ENCODE measurements around the gene EFEMP2. TPM values are rescaled to one million over a fixed set of nuclear protein-coding genes. Genes with fewer than 3 reads are reported as not detected.
A peak's percentile ranks its signal among the peaks of the same experiment; 100 is the strongest.

Gene EFEMP2
- total RNA-seq, result 10 to 100 TPM; 11.5 to 76.3 TPM

DNA sequence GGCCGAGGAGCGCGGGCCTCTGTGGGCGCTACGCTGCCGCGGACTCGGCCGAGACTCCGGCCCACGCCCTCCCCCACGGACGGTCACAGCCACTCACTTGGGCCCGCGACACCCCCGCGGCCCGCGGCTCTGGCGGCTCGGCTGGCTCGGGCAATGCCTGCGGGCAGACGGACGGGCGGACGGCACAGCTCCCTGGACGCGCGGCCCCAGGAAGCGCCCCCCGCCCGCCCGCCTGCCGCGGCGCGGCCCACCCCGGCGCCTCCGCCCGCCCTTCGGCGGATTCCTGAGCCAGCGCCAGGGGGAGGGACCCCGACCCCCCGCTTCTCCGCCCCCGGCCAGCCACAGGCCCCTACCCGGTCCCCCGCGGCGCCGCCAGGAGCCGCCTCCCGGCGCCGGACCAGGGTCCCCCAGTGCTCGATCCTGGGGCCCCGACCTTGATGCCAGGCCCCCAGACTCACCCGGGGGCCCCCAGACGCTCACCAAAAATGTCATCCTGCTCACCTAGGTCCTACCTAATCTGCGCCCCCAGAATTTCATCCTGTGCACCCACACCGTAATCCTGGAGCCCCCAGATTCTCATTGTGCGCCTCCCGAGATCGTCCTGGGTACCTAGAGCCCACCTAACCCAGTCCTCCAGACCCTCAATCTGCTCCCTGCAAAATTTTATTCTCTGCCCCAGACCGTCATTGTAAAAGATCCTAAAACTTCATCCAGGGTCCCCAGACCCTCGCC, at the start of gene EFEMP2:
TSS of gene EFEMP2 (minus strand) at position 215 of the 732 bp plus-strand sequence. CDS start 446 bp downstream, outside the sequence.
- no peaks in the 10 kb centered on the region for H3K4me1 Mint-ChIP-seq
- H3K36me3 Mint-ChIP-seq (ENCODE audit: low read depth), result peaks cover 6% of the 10 kb centered on the region
- peak within 1 kb of the TSS; percentile 92 for H3K4me3 Mint-ChIP-seq
- H3K27ac Mint-ChIP-seq, result peak within 1 kb of the TSS; percentile 94
- H3K27me3 Mint-ChIP-seq, result no peaks in the 10 kb centered on the region
- H3K9me3 Mint-ChIP-seq, result no peaks in the 10 kb centered on the region
- no peak for ATAC-seq (replicated peaks)

DNA sequence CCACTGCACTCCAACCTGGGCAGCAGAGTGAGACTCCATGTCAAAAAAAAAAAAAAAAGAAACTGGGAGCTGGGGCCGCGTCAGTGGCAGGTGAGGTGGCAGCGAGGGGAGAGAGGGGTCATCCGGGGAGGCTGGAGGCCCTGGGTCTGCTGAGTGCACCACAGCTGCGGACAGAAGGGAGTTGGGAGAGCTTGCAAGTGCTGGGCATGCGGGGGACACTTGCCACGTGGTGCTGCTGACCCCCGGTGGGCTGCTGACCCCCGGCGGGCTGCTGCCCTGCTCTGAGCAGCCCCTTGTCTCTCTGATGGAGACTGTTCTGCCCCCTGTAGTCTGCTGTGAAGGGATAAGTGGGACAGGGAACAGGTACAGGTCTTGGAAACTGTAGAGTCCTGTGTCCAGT, 49.3 kb upstream of the EFEMP2 start:
- H3K36me3 Mint-ChIP-seq (ENCODE audit: low read depth), result peaks cover 38% of the 10 kb centered on the region
- H3K4me1 Mint-ChIP-seq, result peaks cover 5% of the 10 kb centered on the region
- H3K27ac Mint-ChIP-seq, result no peak overlapping the region
- no peak overlapping the region for H3K4me3 Mint-ChIP-seq
- no peak for ATAC-seq (replicated peaks)
- no peaks in the 10 kb centered on the region for H3K27me3 Mint-ChIP-seq
- H3K9me3 Mint-ChIP-seq, result no peaks in the 10 kb centered on the region

DNA sequence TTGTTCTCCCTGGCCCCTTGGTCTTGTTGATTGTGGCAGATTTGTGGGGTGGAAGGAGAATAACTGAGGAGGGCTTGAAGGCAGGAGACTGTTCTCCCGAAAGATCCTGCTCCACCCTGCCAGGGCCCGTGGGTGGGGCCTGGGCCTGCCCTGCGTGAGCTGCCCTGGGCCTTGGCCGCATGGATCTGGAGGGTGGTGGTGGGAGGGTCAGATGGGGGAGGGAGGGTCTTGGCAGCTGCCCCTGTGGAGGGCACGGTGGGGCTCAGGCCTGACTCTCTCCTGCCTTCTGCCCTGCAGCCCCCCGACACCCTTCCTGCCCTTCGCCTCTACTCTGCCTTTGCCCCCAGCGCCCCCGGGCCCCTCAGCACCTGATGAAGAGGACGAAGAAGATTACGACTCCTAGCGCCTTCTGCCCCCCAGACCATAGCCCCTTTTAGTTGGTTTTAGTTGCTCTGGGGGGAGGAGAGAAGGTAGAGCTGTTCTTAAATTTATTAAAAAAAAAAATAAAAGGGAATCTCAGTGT, 48.5 kb upstream of the EFEMP2 start:
- H3K4me1 Mint-ChIP-seq, result peaks cover 7% of the 10 kb centered on the region
- H3K27ac Mint-ChIP-seq, result no peak overlapping the region
- H3K9me3 Mint-ChIP-seq, result no peaks in the 10 kb centered on the region
- H3K4me3 Mint-ChIP-seq, result peak overlapping the region; percentile 86
- ATAC-seq (replicated peaks), result no peak
- H3K36me3 Mint-ChIP-seq (ENCODE audit: low read depth), result peaks cover 41% of the 10 kb centered on the region
- no peaks in the 10 kb centered on the region for H3K27me3 Mint-ChIP-seq

DNA sequence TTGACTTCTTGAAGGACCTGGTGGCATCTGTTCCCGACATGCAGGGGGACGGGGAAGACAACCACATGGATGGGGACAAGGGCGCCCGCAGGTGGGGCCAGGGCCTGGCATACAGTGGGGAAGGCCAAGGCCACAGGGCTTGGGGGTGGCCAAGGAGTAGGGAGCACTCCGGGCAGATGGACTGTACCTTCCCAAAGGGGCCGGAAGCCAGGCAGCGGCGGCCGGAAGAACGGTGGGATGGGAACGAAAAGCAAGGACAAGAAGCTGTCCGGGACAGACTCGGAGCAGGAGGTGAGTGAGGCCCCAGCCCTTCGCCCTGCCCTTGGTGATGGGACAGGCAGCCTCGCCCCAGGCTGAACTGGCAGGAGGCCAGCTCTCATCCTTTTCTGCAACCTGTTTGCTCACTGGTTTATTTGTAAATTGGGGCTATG, 47.8 kb upstream of the EFEMP2 start:
- H3K4me3 Mint-ChIP-seq, result peak overlapping the region; percentile 86
- H3K4me1 Mint-ChIP-seq, result peaks cover 7% of the 10 kb centered on the region
- no peak for ATAC-seq (replicated peaks)
- H3K9me3 Mint-ChIP-seq, result no peaks in the 10 kb centered on the region
- H3K27ac Mint-ChIP-seq, result peak overlapping the region; percentile 82
- no peaks in the 10 kb centered on the region for H3K27me3 Mint-ChIP-seq
- peaks cover 41% of the 10 kb centered on the region for H3K36me3 Mint-ChIP-seq (ENCODE audit: low read depth)

DNA sequence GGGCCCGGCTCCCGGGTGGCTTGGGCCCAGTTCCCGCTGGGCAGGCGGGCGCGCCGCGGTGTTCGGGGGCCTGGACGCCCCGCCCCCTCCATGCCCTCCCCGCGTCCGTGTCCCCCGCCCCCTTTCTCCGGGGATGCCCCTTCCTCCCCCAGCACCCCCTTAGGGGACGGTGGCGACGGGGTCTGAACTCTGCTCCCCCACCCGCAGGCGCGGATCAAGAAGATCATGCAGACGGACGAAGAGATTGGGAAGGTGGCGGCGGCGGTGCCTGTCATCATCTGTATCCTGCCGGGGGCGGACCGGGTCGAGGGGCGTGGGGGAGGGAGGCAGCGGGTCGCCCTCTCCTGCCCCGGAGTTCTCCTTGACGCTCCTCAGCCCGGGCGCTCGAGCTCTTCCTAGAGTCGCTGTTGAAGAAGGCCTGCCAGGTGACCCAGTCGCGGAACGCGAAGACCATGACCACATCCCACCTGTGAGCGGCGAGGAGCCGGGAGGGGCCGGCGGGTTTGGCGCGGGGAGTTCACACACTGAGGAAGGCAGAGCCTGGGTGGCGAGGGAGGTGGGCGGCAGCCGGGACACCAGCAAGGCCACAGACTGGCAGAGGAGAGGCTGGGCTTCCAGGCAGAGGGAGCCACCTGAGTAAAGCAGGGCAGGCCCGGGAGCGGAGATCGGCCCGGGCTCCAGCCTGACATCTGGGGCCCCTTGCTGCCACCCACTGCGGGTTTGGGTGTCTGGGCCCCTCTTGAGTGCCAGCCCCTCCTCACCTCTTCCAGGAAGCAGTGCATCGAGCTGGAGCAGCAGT, 47.2 kb upstream of the EFEMP2 start:
- peaks cover 41% of the 10 kb centered on the region for H3K36me3 Mint-ChIP-seq (ENCODE audit: low read depth)
- peak; percentile 46 for ATAC-seq (replicated peaks)
- peak overlapping the region; percentile 82 for H3K27ac Mint-ChIP-seq
- H3K4me1 Mint-ChIP-seq, result peaks cover 11% of the 10 kb centered on the region
- H3K4me3 Mint-ChIP-seq, result peak overlapping the region; percentile 86
- H3K9me3 Mint-ChIP-seq, result no peaks in the 10 kb centered on the region
- H3K27me3 Mint-ChIP-seq, result no peaks in the 10 kb centered on the region

DNA sequence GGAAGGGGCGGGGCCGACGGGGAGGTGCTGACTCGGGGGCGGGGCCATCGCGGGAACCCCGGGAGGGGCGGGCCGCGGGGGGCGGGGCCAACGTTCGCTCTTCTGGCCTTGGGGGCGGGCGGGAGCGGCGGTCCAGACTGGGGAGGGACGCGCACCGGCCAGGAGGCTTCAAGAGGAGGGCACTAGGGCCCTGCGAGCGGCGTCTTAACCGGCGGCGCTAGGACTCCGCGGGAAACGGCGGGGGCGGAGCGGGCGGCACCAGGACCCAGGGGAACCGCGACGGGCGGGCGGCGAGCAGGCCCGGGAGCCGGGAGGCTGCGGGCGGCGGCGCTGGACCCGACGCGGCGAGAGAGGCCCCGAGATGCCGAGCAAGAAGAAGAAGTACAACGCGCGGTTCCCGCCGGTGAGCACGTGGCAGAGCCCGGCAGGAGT, 46.6 kb upstream of the EFEMP2 start, which contains the start of gene DRAP1:
TSS of gene DRAP1 (plus strand) at position 286 of the 432 bp plus-strand sequence. CDS start at position 362, 76 bp downstream.
- ATAC-seq (replicated peaks), result peak; percentile 93
- H3K4me1 Mint-ChIP-seq, result peaks cover 14% of the 10 kb centered on the region
- peaks cover 41% of the 10 kb centered on the region for H3K36me3 Mint-ChIP-seq (ENCODE audit: low read depth)
- H3K9me3 Mint-ChIP-seq, result no peaks in the 10 kb centered on the region
- H3K27ac Mint-ChIP-seq, result peak within 1 kb of the TSS; percentile 89
- H3K4me3 Mint-ChIP-seq, result peak within 1 kb of the TSS; percentile 86
- H3K27me3 Mint-ChIP-seq, result no peaks in the 10 kb centered on the region

DNA sequence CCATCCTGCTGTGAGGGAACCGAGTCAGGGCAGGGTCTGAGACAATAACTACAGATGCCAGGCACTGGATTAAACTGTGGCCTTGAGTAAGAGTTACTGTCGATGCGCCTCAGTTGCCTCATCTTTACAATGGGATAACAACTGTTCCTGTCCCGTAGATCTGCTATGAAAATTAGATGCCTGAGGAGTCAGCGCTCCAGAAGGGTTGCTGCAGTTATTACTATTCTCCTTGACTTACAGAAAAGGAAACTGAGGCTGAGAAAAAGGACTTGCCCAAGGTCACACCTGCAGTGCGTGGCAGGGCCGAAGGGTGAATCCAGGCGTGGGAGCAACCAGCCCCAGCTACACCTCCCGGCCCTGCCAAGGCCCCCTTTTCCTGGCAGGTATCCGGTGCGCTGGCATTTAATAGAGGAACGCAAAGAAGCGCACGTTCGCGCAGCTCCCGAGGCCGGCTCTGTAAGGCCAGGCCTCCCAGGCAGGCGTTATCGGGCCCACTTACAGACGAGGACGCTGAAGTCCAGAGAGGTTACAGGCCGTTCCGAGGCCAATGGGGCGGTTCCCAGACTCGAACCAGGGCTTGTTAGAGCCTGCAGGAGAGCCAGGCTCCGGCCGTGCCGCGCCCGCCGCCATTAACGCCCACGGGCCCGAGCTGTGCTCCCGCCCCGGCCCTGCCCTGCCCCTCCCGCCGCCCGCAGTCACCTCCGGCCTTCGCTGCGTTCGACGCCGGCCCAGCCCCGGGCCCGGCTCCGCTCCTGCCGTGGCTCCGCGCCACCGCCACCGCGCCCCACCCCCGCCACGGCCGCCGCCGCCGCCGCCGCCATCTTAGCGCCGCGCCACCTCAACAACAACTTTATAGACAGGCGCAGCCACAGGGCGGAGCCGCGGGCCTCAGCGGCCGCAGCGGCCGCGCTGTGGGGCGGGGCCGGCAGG, 45.9 kb upstream of the EFEMP2 start, which contains the start of gene C11orf68:
TSS of gene C11orf68 (minus strand) at position 852 of the 930 bp plus-strand sequence. CDS start at position 821, 31 bp downstream.
- peak; percentile 81 for ATAC-seq (replicated peaks)
- no peaks in the 10 kb centered on the region for H3K9me3 Mint-ChIP-seq
- H3K4me1 Mint-ChIP-seq, result peaks cover 14% of the 10 kb centered on the region
- H3K4me3 Mint-ChIP-seq, result peak within 1 kb of the TSS; percentile 86
- no peaks in the 10 kb centered on the region for H3K27me3 Mint-ChIP-seq
- H3K36me3 Mint-ChIP-seq (ENCODE audit: low read depth), result peaks cover 39% of the 10 kb centered on the region
- H3K27ac Mint-ChIP-seq, result peak within 1 kb of the TSS; percentile 89

DNA sequence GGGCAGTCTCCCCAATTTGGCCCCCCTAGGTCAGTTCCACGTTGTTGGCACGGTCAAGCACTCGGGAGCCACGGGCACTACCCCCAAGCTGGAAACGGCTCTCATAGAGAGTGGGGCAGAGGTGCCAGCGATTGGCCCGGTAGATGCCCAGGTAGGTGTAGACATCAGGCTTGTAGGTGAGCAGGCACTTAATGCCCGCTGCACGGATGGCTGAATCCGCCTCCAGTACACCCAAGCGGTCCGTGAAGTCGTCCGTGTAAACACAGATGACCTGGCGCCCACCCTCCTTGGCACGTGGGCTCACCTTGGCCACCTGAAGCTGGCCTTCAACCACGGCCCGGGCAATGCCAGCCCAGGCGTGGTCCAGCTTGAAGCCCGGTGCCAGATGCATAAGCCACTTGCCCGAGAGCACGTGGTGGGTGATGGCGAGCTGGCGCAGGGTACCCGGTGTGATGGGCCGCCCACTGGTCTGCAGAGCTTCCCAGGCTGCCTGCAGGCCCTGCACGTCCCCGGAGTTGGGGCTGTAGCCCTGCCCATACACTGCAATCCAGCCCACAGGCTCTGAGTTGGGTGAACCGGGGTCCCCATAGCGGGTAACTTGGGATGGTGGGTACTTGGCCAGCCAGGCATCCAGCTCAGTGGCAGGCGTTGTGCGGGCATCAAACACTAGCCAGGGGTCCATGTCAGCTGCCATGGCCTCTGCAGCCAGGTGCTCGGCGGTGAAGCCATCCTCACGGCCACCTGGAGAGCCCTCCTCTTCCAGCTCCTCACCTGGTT, 45.0 kb upstream of the EFEMP2 start:
- H3K4me1 Mint-ChIP-seq, result peaks cover 14% of the 10 kb centered on the region
- no peaks in the 10 kb centered on the region for H3K9me3 Mint-ChIP-seq
- peak overlapping the region; percentile 89 for H3K27ac Mint-ChIP-seq
- ATAC-seq (replicated peaks), result no peak
- H3K27me3 Mint-ChIP-seq, result no peaks in the 10 kb centered on the region
- peak overlapping the region; percentile 86 for H3K4me3 Mint-ChIP-seq
- peaks cover 30% of the 10 kb centered on the region for H3K36me3 Mint-ChIP-seq (ENCODE audit: low read depth)

DNA sequence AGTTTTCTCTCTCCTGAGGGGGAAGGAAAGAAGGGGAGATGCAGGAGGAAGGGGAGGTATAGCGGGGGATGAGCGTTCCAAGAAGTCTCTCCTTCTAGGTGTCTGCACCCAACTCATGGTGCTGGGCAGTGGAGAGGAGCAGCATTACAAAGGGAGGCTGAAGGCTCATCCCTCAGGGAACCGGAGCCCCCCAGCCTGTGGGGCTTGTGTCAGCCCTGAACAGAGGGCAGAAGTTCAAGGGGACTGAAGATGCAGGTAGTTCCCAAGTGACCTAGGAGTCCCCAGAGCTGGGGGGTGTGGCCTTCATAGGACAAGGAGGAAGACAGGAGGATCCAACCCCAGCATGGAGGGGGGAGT, 44.5 kb upstream of the EFEMP2 start:
- Mint-ChIP-seq H3K27me3 (no peaks in the 10 kb centered on the region), H3K9me3 (no peaks in the 10 kb centered on the region), H3K4me3 (peak overlapping the region; percentile 86), H3K36me3 (ENCODE audit: low read depth) (peaks cover 24% of the 10 kb centered on the region), H3K4me1 (peaks cover 14% of the 10 kb centered on the region), H3K27ac (peak overlapping the region; percentile 79)
- ATAC-seq (replicated peaks), result no peak

DNA sequence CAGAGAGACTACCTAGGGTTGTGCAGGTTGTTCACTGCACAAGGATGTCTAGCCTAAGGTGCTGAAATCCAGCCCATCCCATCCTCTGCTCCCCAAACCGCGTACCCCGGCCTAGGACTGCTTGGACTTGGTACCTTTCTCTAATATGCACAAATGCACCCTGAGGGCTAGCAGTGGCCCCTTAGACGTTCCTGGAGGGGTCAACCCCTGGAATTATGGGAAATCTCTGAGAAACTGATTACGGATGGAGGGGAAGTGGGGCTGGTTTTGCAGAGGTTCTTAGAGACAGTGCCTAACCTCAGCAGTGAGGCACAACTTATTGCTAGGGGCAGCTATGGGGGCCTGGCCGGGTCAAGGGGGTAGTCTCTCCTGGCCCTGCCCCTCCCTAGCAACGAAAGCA, 43.8 kb upstream of the EFEMP2 start:
- Mint-ChIP-seq H3K9me3 (no peaks in the 10 kb centered on the region), H3K27me3 (no peaks in the 10 kb centered on the region), H3K4me3 (peak overlapping the region; percentile 86), H3K36me3 (ENCODE audit: low read depth) (peaks cover 18% of the 10 kb centered on the region), H3K27ac (peak overlapping the region; percentile 79), H3K4me1 (peaks cover 14% of the 10 kb centered on the region)
- ATAC-seq (replicated peaks), result no peak

DNA sequence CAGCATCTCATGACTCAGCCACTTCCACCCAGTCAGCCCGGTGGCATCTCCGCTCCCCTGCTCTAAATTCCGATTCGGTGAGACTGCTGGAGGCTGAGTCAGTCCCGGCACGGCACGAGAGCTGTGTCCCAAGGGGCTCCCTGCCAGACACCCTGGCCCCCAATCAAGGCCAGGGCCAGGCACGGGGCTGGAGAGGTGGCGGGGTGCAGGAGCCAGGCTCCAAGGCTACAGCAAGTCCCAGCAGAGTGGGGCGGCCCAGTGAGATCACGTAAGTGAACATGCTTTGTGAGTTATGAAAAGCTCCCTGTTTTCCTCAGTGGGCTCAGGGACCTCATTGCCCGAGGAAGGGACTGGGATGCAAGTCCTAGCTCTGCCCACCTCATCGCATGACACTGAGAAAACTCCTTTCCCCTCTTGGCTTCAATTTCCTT, 43.2 kb upstream of the EFEMP2 start:
- Mint-ChIP-seq H3K9me3 (no peaks in the 10 kb centered on the region), H3K4me1 (peaks cover 14% of the 10 kb centered on the region), H3K36me3 (ENCODE audit: low read depth) (peaks cover 18% of the 10 kb centered on the region), H3K27ac (no peak overlapping the region), H3K27me3 (no peaks in the 10 kb centered on the region), H3K4me3 (no peak overlapping the region)
- ATAC-seq (replicated peaks), result no peak

DNA sequence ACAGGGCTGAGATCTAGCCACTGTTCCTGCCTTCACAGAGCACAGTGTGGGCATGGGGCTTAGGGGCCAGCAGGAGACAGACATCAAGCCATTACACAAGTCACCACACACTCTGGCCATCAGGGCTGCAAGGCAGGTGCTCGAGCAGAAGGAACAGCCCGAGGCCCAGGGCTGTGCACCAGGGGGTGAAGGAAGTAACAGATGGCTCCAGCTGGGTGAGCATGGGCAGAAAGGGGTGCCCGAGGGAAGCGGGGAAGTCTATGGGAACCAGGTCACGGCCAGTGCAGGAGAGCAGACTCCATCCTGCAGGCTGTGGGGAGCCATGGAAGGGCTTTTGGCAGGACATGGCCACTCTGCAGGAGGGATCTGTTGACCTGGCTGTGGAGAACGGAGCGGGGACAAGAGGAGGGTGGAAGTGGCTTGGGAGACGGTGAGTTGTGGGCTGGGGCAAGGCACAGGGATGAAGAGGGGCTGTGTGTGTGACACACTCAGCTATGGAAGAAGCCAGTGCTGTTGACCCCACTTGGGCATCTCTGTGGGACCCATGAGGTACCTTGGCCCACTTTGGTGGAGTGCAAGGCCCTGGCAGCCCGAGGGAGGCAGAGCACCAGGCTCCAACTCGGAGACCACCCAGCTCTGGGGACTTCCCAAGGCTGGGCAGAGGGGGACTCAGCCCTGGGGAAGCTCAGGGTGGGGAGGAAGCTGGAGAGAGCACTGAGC, 42.7 kb upstream of the EFEMP2 start:
- no peaks in the 10 kb centered on the region for H3K27me3 Mint-ChIP-seq
- H3K4me3 Mint-ChIP-seq, result no peak overlapping the region
- ATAC-seq (replicated peaks), result no peak
- peaks cover 14% of the 10 kb centered on the region for H3K4me1 Mint-ChIP-seq
- H3K9me3 Mint-ChIP-seq, result no peaks in the 10 kb centered on the region
- peak overlapping the region; percentile 48 for H3K27ac Mint-ChIP-seq
- H3K36me3 Mint-ChIP-seq (ENCODE audit: low read depth), result peaks cover 16% of the 10 kb centered on the region

DNA sequence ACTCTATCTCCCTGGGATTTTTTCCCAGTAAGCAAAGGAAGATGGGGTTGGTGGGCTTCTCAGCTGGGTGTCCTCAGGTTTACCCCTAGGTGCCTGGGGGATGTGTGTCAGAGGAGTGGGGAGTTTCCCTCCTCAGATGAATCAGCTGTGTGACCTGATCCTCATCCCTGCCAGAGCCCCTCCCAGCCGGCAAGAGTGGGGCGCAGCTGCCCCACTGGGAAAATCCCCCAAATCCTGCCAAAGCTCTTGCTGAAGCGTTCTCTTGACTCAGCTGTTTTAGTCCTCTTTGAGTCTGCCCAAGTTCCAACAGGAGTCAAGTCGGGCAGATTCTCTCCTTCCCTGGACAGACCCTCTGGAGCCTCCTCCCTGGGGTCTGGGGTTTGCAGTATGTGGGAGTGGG, 40.2 kb upstream of the EFEMP2 start:
- no peak overlapping the region for H3K27ac Mint-ChIP-seq
- H3K9me3 Mint-ChIP-seq, result no peaks in the 10 kb centered on the region
- H3K36me3 Mint-ChIP-seq (ENCODE audit: low read depth), result peaks cover 9% of the 10 kb centered on the region
- H3K4me1 Mint-ChIP-seq, result peaks cover 14% of the 10 kb centered on the region
- H3K4me3 Mint-ChIP-seq, result no peak overlapping the region
- H3K27me3 Mint-ChIP-seq, result no peaks in the 10 kb centered on the region
- ATAC-seq (replicated peaks), result peak; percentile 82

All from activated T-helper 17 cell treated with anti-CD3 and anti-CD28 coated beads, Interleukin-2, amount 50 U/mL, for 72 hours (primary cell).